ENCODE results near the gene ARHGAP9. TPM values are rescaled to one million over a fixed set of nuclear protein-coding genes. Genes with fewer than 3 reads are reported as not detected.

Gene ARHGAP9
- total RNA-seq, 1 donor: under 0.01 TPM

DNA sequence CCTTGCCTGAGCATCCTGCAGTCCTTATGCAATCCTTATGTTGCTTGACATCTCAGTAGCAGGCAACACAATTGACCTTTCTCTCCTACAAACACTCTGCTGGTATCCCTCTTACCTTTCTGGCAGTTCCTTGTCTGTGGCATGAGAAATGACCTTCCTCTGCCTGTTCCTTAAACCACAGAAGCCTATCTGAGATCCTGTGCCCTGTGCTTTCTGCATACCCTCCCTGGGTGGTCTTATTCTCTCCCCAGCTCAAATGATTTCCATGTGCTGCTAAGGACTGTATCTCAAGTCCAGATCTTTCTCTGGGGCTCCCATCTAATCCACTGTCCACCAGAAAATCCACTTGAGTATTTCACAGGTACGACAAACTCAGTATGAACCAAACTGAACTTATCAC lies 2.0 kb upstream of the ARHGAP9 start:
- no peak for DNase-seq (ENCODE audit: low read depth)
- no peak for TF ChIP-seq CTCF (IDR thresholded peaks at IDR 0.05; ENCODE audit: insufficient read depth, low read depth, low read length)
- no peak overlapping the region for H3K4me3 ChIP-seq (ENCODE audit: low read depth, low read length)

DNA sequence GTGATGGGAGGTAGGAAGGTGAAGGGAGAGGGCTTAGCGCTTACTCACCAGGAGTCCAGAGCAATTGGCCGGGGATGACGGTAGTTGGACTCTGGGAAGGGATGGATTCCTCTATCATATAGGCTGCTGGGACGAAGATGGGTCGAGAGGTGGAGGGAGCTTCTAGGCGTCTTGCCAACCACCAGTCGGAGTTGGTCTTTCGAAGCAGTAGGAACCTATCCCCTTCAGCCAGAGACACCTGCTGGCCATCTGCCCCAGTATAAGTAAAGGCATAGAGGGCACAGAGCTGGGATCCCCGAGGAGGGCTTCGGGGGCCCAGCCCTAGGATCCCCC lies 657 bp downstream of the ARHGAP9 start:
- TF ChIP-seq CTCF (IDR thresholded peaks at IDR 0.05; ENCODE audit: insufficient read depth, low read depth, low read length): no peak
- no peak overlapping the region for H3K4me3 ChIP-seq (ENCODE audit: low read depth, low read length)
- DNase-seq (ENCODE audit: low read depth): no peak

DNA sequence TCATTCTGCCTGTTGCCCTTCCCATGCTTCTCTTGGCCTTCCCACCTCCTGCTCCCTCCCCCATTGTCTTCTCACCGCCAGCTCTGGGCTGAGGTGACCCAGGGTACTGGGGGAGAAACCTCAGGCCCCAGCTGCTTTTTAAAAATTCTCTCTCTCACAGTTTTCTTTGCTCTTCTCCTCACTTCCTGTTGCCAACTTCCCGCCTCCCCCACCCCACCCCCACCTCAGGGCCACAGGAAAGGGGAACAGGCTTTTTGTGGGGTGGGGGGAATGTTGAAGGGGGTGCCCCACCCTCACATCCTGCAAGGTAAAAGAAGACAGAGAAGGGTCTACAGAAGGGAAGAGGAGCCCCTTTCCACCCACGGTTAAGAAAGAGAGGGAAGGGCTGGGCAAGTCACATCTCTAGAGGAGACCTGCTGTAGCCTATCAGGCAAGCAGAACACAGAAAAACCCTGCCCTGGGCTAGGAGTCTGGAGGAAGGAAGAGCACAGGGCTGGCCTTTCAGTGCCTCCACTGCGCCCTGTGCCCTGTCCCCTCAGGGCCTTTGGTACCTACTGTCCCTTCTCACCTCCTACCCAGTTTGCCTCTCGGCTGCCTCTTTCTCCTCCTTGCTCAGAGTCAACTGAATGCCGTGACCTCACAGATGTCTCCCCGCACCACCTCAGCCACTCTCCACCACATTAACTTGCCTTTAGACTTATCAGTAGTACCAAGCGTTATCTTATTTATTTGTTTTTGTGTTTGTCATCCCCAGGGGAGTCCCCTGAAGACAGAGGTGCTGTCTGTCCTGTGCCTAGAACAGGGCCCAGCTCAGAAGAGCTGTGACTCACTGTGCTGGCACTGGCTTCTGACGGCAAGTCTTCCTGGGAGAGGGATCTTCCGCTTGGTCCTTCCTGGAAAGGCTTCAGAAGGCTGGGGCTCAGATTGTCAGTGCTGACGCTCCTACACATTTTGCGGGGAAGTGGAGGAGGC lies 1.7 kb downstream of the ARHGAP9 start:
- no peak for TF ChIP-seq CTCF (IDR thresholded peaks at IDR 0.05; ENCODE audit: insufficient read depth, low read depth, low read length)
- DNase-seq (ENCODE audit: low read depth): peak; percentile 55
- H3K4me3 ChIP-seq (ENCODE audit: low read depth, low read length): no peak overlapping the region

- no peak for TF ChIP-seq CTCF (IDR thresholded peaks at IDR 0.05; ENCODE audit: insufficient read depth, low read depth, low read length)
- no peak for DNase-seq (ENCODE audit: low read depth)
- no peak overlapping the region for H3K4me3 ChIP-seq (ENCODE audit: low read depth, low read length)
Measured at GRCh38 chr12:57476993-57477709, 2.5 kb downstream of the ARHGAP9 start.

GRCh38 chr12:57476162-57476992 lies 3.3 kb downstream of the ARHGAP9 start:
- no peak for TF ChIP-seq CTCF (IDR thresholded peaks at IDR 0.05; ENCODE audit: insufficient read depth, low read depth, low read length)
- DNase-seq (ENCODE audit: low read depth): no peak
- no peak overlapping the region for H3K4me3 ChIP-seq (ENCODE audit: low read depth, low read length)
